ENCODE measurements around the gene DMXL2.

Gene DMXL2

GRCh38 chr15:51470512-51470911, 152.1 kb downstream of the DMXL2 start:
- Histone ChIP-seq H2BK120ac (ENCODE audit: low read depth, low read length) (no peak overlapping the region), H3K18ac (ENCODE audit: low read depth in 1 of 2, low read length in 2 of 2) (no peak overlapping the region), H2BK12ac (ENCODE audit: low read length in 2 of 2) (no peak overlapping the region), H3K4me2 (ENCODE audit: low read length, poor library complexity, severe bottlenecking) (no peak overlapping the region), H3K27ac (ENCODE audit: low read length, poor library complexity, severe bottlenecking) (no peak overlapping the region), H2BK15ac (ENCODE audit: low read depth, poor library complexity, severe bottlenecking) (no peak overlapping the region), H2AK5ac (ENCODE audit: low read length, severe bottlenecking) (no peak overlapping the region), H3K4ac (ENCODE audit: low read depth in 1 of 2, low read length in 2 of 2) (no peak overlapping the region), H3K23ac (ENCODE audit: low read length in 2 of 2) (no peak overlapping the region), H3K4me1 (ENCODE audit: control insufficient read depth, insufficient read depth, low read depth, low read length) (no peaks in the 10 kb centered on the region), H3K4me3 (ENCODE audit: insufficient read depth in 1 of 2, low read depth in 1 of 2, low read length in 2 of 2) (no peak overlapping the region), H4K8ac (ENCODE audit: low read length) (no peak overlapping the region), H4K91ac (ENCODE audit: low read length) (no peak overlapping the region), H3K79me1 (replicated peaks; ENCODE audit: low read length, poor library complexity, severe bottlenecking) (no peaks in the 10 kb centered on the region), H3K36me3 (ENCODE audit: control insufficient read depth in 1 of 2, insufficient read depth in 2 of 2, low read depth in 1 of 2, low read length in 2 of 2) (peaks cover 0 to 23% of the 10 kb centered on the region in 2 experiments), H3K14ac (ENCODE audit: low read length in 2 of 2) (no peak overlapping the region), H3K27me3 (ENCODE audit: control insufficient read depth in 1 of 2, insufficient read depth in 1 of 2, low read length in 2 of 2) (no peaks in the 10 kb centered on the region), H3K9me3 (ENCODE audit: control insufficient read depth, low read length) (no peaks in the 10 kb centered on the region), H3K9ac (ENCODE audit: low read length) (no peak overlapping the region), H2AFZ (ENCODE audit: low read depth, low read length) (no peak overlapping the region), H2BK5ac (ENCODE audit: low read depth, low read length, poor library complexity, severe bottlenecking) (no peak overlapping the region)
- no peak for DNase-seq
- WGBS = 100% methylated on average over 3 of the region's 5 CpGs

DNA sequence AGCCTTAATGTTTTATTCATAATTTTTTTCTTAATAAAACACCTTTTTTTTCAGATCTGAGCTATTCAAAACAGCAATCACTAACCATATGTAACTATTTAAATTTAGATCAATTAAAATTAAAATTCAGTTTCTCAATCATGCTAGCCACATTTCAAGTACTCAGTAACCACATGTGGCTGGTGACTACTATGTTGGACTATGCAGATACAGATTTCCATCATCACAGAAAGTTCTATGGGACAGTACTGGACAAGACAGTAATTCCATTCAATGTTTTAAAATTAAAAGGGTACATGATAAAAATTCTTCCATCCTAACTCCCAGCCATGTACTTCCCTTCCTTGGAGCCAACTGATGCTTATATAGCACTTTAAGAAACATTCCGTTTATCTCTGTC, 161.8 kb downstream of the DMXL2 start:
- Histone ChIP-seq H3K18ac (ENCODE audit: low read depth in 1 of 2, low read length in 2 of 2) (no peak overlapping the region), H3K23ac (ENCODE audit: low read length in 2 of 2) (no peak overlapping the region), H3K4me1 (ENCODE audit: control insufficient read depth, insufficient read depth, low read depth, low read length) (no peaks in the 10 kb centered on the region), H3K79me1 (replicated peaks; ENCODE audit: low read length, poor library complexity, severe bottlenecking) (no peaks in the 10 kb centered on the region), H2BK5ac (ENCODE audit: low read depth, low read length, poor library complexity, severe bottlenecking) (no peak overlapping the region), H2BK12ac (ENCODE audit: low read length in 2 of 2) (no peak overlapping the region), H4K91ac (ENCODE audit: low read length) (no peak overlapping the region), H2BK120ac (ENCODE audit: low read depth, low read length) (no peak overlapping the region), H3K9me3 (ENCODE audit: control insufficient read depth, low read length) (no peaks in the 10 kb centered on the region), H4K8ac (ENCODE audit: low read length) (no peak overlapping the region), H2AFZ (ENCODE audit: low read depth, low read length) (no peak overlapping the region), H3K4me3 (ENCODE audit: insufficient read depth in 1 of 2, low read depth in 1 of 2, low read length in 2 of 2) (no peak overlapping the region), H3K4me2 (ENCODE audit: low read length, poor library complexity, severe bottlenecking) (no peak overlapping the region), H2AK5ac (ENCODE audit: low read length, severe bottlenecking) (no peak overlapping the region), H3K4ac (ENCODE audit: low read depth in 1 of 2, low read length in 2 of 2) (no peak overlapping the region), H3K27me3 (ENCODE audit: control insufficient read depth in 1 of 2, insufficient read depth in 1 of 2, low read length in 2 of 2) (no peaks in the 10 kb centered on the region), H3K14ac (ENCODE audit: low read length in 2 of 2) (no peak overlapping the region), H3K27ac (ENCODE audit: low read length, poor library complexity, severe bottlenecking) (no peak overlapping the region), H2BK15ac (ENCODE audit: low read depth, poor library complexity, severe bottlenecking) (no peak overlapping the region), H3K9ac (ENCODE audit: low read length) (no peak overlapping the region), H3K36me3 (ENCODE audit: control insufficient read depth in 1 of 2, insufficient read depth in 2 of 2, low read depth in 1 of 2, low read length in 2 of 2) (peaks cover 3 to 44% of the 10 kb centered on the region in 2 experiments)
- WGBS = no CpG with 5 or more reads among the region's 1 CpG
- peak; percentile 4 for DNase-seq

DNA sequence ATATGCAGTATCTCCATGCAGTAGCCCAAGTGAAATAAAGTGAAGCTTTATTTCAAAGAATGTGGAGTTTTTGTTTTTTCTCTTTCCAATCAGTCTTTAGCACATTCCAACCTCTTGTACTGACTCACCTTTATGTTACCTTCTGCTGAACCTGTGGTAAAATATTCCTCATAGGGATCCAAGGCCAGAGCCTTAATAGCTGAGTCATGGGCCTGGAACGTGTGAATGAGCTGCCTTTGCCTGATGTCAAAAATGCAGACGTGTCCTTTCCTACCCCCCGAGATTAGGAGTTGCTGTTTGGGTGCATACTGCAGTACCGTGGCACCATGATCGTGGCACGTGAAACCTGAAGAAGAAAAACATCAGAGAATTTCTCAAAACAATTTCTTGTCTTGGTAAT, 172.6 kb downstream of the DMXL2 start:
- 83% methylated on average over 6 of the region's 6 CpGs for WGBS
- H3K9ac ChIP-seq (ENCODE audit: low read length) = no peak overlapping the region

DNA sequence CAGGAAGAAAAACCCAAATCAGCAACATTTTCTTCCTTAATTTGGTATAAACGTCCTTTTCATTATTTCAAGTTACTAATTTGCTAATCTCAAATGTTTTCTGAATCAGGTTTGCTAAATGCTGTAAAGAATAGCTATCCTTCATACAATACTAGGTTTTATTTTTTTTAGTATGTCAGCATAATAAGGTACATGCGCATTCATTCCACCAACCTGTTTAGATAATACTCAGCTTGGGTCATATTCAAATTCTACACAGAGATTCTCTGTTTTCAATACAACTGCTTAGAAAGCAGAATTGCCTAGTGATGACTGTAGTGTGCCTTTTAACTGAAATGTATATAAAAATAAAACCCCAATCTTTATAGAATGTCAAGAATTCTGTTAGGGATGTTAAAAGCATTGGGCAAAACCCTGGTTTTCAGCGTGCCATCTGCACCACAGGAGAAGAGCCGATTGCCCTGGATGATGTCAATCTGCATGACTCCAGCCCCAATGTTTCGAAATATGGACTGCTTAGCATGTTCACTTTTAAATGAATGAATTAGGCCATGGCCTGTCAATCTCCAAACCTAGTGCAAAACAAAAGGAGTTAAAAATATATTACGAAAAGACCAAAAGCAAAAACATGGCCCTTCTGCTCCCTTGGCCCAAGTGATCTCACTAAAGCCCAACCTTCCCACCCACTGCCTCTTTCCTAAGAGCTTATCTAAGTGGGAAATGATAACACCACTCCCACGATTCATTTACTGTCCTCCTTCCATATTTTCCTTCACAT, 173.8 kb downstream of the DMXL2 start:
- Histone ChIP-seq H2AFZ (ENCODE audit: low read depth, low read length) (no peak overlapping the region), H3K27ac (ENCODE audit: low read length, poor library complexity, severe bottlenecking) (peak overlapping the region; percentile 18), H4K8ac (ENCODE audit: low read length) (no peak overlapping the region), H3K9ac (ENCODE audit: low read length) (no peak overlapping the region), H2BK5ac (ENCODE audit: low read depth, low read length, poor library complexity, severe bottlenecking) (no peak overlapping the region), H3K79me1 (replicated peaks; ENCODE audit: low read length, poor library complexity, severe bottlenecking) (no peaks in the 10 kb centered on the region), H3K23ac (ENCODE audit: low read length in 2 of 2) (no peak overlapping the region), H2BK120ac (ENCODE audit: low read depth, low read length) (no peak overlapping the region), H3K4ac (ENCODE audit: low read depth in 1 of 2, low read length in 2 of 2) (no peak overlapping the region), H3K27me3 (ENCODE audit: control insufficient read depth in 1 of 2, insufficient read depth in 1 of 2, low read length in 2 of 2) (no peaks in the 10 kb centered on the region), H4K91ac (ENCODE audit: low read length) (no peak overlapping the region), H3K4me3 (ENCODE audit: insufficient read depth in 1 of 2, low read depth in 1 of 2, low read length in 2 of 2) (no peak overlapping the region), H3K9me3 (ENCODE audit: control insufficient read depth, low read length) (no peaks in the 10 kb centered on the region), H3K4me1 (ENCODE audit: control insufficient read depth, insufficient read depth, low read depth, low read length) (peaks cover 3% of the 10 kb centered on the region), H3K14ac (ENCODE audit: low read length in 2 of 2) (no peak overlapping the region), H2BK15ac (ENCODE audit: low read depth, poor library complexity, severe bottlenecking) (no peak overlapping the region), H3K4me2 (ENCODE audit: low read length, poor library complexity, severe bottlenecking) (no peak overlapping the region), H2AK5ac (ENCODE audit: low read length, severe bottlenecking) (no peak overlapping the region), H2BK12ac (ENCODE audit: low read length in 2 of 2) (no peak overlapping the region), H3K36me3 (ENCODE audit: control insufficient read depth in 1 of 2, insufficient read depth in 2 of 2, low read depth in 1 of 2, low read length in 2 of 2) (peaks cover under 1 to 57% of the 10 kb centered on the region in 2 experiments), H3K18ac (ENCODE audit: low read depth in 1 of 2, low read length in 2 of 2) (no peak overlapping the region)
- 94% methylated on average over 4 of the region's 7 CpGs for WGBS
- DNase-seq = no peak

More for the DNA sequence above, 172.6 kb downstream of the DMXL2 start:
- Histone ChIP-seq H3K4me3 (ENCODE audit: insufficient read depth in 1 of 2, low read depth in 1 of 2, low read length in 2 of 2) (no peak overlapping the region), H3K27ac (ENCODE audit: low read length, poor library complexity, severe bottlenecking) (no peak overlapping the region), H3K4me1 (ENCODE audit: control insufficient read depth, insufficient read depth, low read depth, low read length) (peaks cover 3% of the 10 kb centered on the region), H2BK12ac (ENCODE audit: low read length in 2 of 2) (no peak overlapping the region), H3K79me1 (replicated peaks; ENCODE audit: low read length, poor library complexity, severe bottlenecking) (no peaks in the 10 kb centered on the region), H3K4me2 (ENCODE audit: low read length, poor library complexity, severe bottlenecking) (no peak overlapping the region), H3K27me3 (ENCODE audit: control insufficient read depth in 1 of 2, insufficient read depth in 1 of 2, low read length in 2 of 2) (no peaks in the 10 kb centered on the region), H3K9me3 (ENCODE audit: control insufficient read depth, low read length) (no peaks in the 10 kb centered on the region), H2AFZ (ENCODE audit: low read depth, low read length) (no peak overlapping the region), H2BK5ac (ENCODE audit: low read depth, low read length, poor library complexity, severe bottlenecking) (no peak overlapping the region), H4K8ac (ENCODE audit: low read length) (no peak overlapping the region), H3K4ac (ENCODE audit: low read depth in 1 of 2, low read length in 2 of 2) (no peak overlapping the region), H3K23ac (ENCODE audit: low read length in 2 of 2) (no peak overlapping the region), H2AK5ac (ENCODE audit: low read length, severe bottlenecking) (no peak overlapping the region), H4K91ac (ENCODE audit: low read length) (no peak overlapping the region), H3K18ac (ENCODE audit: low read depth in 1 of 2, low read length in 2 of 2) (no peak overlapping the region), H3K36me3 (ENCODE audit: control insufficient read depth in 1 of 2, insufficient read depth in 2 of 2, low read depth in 1 of 2, low read length in 2 of 2) (peaks cover 0 to 62% of the 10 kb centered on the region in 2 experiments), H2BK120ac (ENCODE audit: low read depth, low read length) (no peak overlapping the region), H2BK15ac (ENCODE audit: low read depth, poor library complexity, severe bottlenecking) (no peak overlapping the region), H3K14ac (ENCODE audit: low read length in 2 of 2) (no peak overlapping the region)
- no peak for DNase-seq
